ENCODE results near the gene TNS1. TPM values are rescaled to one million over a fixed set of nuclear protein-coding genes. Genes with fewer than 3 reads are reported as not detected.

The TNS1 gene
- total RNA-seq, 4 donors from 2014 or later: 57.7 to 120 (median 95.7) TPM

- TF ChIP-seq POLR2A (IDR thresholded peaks at IDR 0.05): no peak
- TF ChIP-seq CTCF (IDR thresholded peaks at IDR 0.05): no peak
- 66 to 73% methylated on average over 11 of the region's 11 CpGs for WGBS, 2 donors
- no peak overlapping the region for H3K4me3 ChIP-seq (ENCODE audit: low read depth, poor library complexity, severe bottlenecking)
- DNase-seq (ENCODE audit: low spot score in 2 of 2): no peak
- intact Hi-C loops (cut with DNase I; ENCODE audit: low total_unique reads): no loop called here
Measured at GRCh38 chr2:218015586-218016521, 13.1 kb upstream of the TNS1 start.

- no peak overlapping the region for H3K4me3 ChIP-seq (ENCODE audit: low read depth, poor library complexity, severe bottlenecking)
- 53 to 58% methylated on average over 4 of the region's 4 CpGs for WGBS, 2 donors
- TF ChIP-seq CTCF (IDR thresholded peaks at IDR 0.05) (no peak), POLR2A (IDR thresholded peaks at IDR 0.05) (no peak)
- intact Hi-C loops (cut with DNase I; ENCODE audit: low total_unique reads): no loop called here
- no peak for DNase-seq (ENCODE audit: low spot score in 2 of 2)
Measured at GRCh38 chr2:218014706-218015585, 12.2 kb upstream of the TNS1 start.

- intact Hi-C loops (cut with DNase I; ENCODE audit: low total_unique reads): no loop called here
- TF ChIP-seq POLR2A (IDR thresholded peaks at IDR 0.05): no peak
- no peak for TF ChIP-seq CTCF (IDR thresholded peaks at IDR 0.05)
- no peak overlapping the region for H3K4me3 ChIP-seq (ENCODE audit: low read depth, poor library complexity, severe bottlenecking)
- 71 to 100% methylated on average over 2 of the region's 2 CpGs for WGBS, 2 donors
- no peak for DNase-seq (ENCODE audit: low spot score in 2 of 2)
Measured at GRCh38 chr2:218013289-218013688, 10.5 kb upstream of the TNS1 start.

GRCh38 chr2:218012284-218012683, 9.5 kb upstream of the TNS1 start:
- no peak for TF ChIP-seq POLR2A (IDR thresholded peaks at IDR 0.05)
- TF ChIP-seq CTCF (IDR thresholded peaks at IDR 0.05): no peak
- intact Hi-C loops (cut with DNase I; ENCODE audit: low total_unique reads): no loop called here
- H3K4me3 ChIP-seq (ENCODE audit: low read depth, poor library complexity, severe bottlenecking): no peak overlapping the region
- DNase-seq (ENCODE audit: low spot score in 2 of 2): no peak
- WGBS, 2 donors: 75 to 92% methylated on average over 1 of the region's 1 CpG

- TF ChIP-seq CTCF (IDR thresholded peaks at IDR 0.05): no peak
- no peak for TF ChIP-seq POLR2A (IDR thresholded peaks at IDR 0.05)
- intact Hi-C loops (cut with DNase I; ENCODE audit: low total_unique reads): no loop called here
- WGBS, 2 donors: 72 to 79% methylated on average over 8 of the region's 8 CpGs
- no peak for DNase-seq (ENCODE audit: low spot score in 2 of 2)
- no peak overlapping the region for H3K4me3 ChIP-seq (ENCODE audit: low read depth, poor library complexity, severe bottlenecking)
Measured at GRCh38 chr2:218011653-218012040, 8.9 kb upstream of the TNS1 start.

Data from lower leg skin (tissue), 4 donors.